Upper lobe of left lung (tissue), 4 donors: ENCODE data around the gene PRCP.

Source experiments
- POLR2A ChIP-seq, 4 donors: fragments of 450-650 bp; IDR thresholded peaks; one replicate each; pipeline ENCODE4 v1.5.1; 2016 to 2017; ENCODE audit warnings: antibody characterized with exemption in 4 of 4, mild to moderate bottlenecking in 2 of 4
- POLR2AphosphoS5 ChIP-seq, 2 donors: sonication (generic); formaldehyde crosslinking; IDR thresholded peaks; one replicate each; pipeline ENCODE4 v1.5.1; 2017; ENCODE audit warnings: antibody characterized with exemption in 2 of 2

- TF ChIP-seq POLR2AphosphoS5 (IDR thresholded peaks at IDR 0.05), result no peak
- no peak for TF ChIP-seq POLR2A (IDR thresholded peaks at IDR 0.05)
These were observed 7.5 kb downstream of the PRCP start for GRCh38 chr11:82892611-82893169.
